HG02798 (cell line): ENCODE data around the gene GOLGA3.
A peak's percentile ranks its signal among the peaks of the same experiment; 100 is the strongest.
"Not testable (repeated sequence)": the region's sequence is repeated elsewhere in the genome, so short reads cannot be mapped to it uniquely, and the experiment has no call there.

Source experiments
- ATAC-seq: cut with Tn5 transposase; IDR thresholded peaks from one replicate; pipeline ENCODE4 v1.9.1; 2021; ENCODE audit warnings: mild to moderate bottlenecking; ENCODE audit not compliant: unreplicated experiment, poor library complexity

Gene GOLGA3, protein sequence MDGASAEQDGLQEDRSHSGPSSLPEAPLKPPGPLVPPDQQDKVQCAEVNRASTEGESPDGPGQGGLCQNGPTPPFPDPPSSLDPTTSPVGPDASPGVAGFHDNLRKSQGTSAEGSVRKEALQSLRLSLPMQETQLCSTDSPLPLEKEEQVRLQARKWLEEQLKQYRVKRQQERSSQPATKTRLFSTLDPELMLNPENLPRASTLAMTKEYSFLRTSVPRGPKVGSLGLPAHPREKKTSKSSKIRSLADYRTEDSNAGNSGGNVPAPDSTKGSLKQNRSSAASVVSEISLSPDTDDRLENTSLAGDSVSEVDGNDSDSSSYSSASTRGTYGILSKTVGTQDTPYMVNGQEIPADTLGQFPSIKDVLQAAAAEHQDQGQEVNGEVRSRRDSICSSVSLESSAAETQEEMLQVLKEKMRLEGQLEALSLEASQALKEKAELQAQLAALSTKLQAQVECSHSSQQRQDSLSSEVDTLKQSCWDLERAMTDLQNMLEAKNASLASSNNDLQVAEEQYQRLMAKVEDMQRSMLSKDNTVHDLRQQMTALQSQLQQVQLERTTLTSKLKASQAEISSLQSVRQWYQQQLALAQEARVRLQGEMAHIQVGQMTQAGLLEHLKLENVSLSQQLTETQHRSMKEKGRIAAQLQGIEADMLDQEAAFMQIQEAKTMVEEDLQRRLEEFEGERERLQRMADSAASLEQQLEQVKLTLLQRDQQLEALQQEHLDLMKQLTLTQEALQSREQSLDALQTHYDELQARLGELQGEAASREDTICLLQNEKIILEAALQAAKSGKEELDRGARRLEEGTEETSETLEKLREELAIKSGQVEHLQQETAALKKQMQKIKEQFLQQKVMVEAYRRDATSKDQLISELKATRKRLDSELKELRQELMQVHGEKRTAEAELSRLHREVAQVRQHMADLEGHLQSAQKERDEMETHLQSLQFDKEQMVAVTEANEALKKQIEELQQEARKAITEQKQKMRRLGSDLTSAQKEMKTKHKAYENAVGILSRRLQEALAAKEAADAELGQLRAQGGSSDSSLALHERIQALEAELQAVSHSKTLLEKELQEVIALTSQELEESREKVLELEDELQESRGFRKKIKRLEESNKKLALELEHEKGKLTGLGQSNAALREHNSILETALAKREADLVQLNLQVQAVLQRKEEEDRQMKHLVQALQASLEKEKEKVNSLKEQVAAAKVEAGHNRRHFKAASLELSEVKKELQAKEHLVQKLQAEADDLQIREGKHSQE (N-terminal part only)

GRCh38 chr12:132828706-132829534 lies at the start of gene GOLGA3:
Gene GOLGA3 (minus strand): TSS chr12:132828869. CDS start chr12:132822128, 6,741 bp downstream.
- ATAC-seq: peak; percentile 91

DNA sequence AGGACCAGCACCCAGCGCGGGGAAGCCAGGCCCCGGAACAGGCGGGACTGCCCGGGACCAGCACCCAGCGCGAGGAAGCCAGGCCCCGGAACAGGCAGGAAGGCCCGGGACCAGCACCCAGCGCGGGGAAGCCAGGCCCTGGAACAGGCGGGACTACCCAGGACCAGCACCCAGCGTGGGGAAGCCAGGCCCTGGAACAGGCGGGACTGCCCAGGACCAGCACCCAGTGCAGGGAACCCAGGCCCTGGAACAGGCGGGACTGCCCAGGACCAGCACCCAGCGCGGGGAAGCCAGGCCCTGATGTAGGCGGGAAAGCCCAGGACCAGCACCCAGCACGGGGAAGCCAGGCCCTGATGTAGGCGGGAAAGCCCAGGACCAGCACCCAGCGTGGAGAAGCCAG lies 46.0 kb upstream of the GOLGA3 start:
- ATAC-seq: not testable (repeated sequence)

DNA sequence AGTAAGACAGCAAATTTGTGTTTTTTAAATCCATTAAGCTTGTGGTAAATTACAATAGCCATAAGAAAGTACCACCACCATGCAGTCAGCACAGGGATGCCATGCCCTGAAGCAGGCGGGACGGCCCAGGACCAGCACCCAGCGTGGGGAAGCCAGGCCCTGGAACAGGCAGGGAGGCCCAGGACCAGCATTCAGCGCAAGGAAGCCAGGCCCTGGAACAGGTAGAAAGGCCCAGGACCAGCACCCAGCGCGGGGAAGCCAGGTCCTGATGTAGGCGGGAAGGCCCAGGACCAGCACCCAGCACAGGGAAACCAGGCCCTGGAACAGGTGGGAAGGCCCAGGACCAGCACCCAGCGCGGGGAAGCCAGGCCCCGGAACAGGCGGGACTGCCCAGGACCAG lies 45.5 kb upstream of the GOLGA3 start:
- ATAC-seq: no peak

- ATAC-seq: no peak
Measured at GRCh38 chr12:132873724-132874123, 45.1 kb upstream of the GOLGA3 start.

DNA sequence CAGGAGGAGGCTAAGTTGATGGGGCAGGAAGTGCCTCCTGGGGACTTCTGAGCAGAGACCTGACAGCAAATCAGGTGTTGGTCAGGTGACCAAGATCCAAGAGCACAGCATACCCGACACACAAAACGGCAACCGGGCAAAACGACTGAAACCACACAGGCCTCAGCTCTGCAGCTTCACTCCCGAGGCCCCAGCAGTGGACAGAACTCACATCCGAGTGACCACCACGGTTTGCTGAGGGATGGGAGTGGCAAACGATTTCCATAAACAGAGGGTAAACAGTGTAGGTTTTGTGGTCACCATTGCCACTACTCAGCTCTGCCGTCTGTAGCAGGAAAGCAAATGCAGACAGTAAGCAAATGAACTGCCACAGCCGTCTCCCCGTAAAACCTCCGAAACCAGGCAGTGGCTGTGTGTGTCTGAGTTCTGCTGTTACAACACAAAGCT lies 44.3 kb upstream of the GOLGA3 start:
- no peak for ATAC-seq

DNA sequence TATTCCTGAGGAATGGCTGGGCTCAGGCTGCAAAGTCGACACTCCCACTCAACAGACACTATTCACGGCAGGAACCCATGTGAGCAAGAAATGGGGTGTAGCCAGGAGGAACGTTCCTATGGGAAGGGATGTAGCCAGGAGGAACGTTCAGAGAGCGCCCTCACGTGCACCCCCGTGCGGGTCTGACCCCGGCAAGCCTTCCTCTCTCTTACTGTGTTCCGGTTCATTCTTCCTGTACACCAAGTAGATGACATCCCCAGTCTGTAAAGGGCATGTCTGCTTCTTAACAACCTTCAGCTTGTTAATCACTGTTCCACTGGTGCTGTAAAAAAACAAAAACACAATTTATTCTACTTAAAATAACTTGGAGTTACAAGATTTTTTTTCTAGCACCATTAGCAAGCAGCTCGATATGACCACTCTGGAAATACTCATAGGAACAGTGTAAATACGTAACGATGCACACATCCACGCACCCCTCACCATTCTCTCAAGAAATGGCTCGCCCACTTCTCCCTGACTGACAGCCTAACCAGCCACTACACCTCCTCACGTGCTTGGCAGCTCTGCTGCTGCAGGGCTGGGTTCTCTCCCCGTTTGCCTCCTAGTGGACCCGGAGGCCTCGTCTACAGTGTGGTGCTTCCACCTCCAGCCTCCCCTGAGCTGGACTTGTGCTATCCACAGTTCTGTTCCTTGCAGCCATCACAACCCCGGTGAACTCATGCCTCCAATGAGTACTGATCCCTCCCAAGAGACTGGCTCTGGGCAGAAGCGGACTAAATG lies 43.6 kb upstream of the GOLGA3 start:
- no peak for ATAC-seq

GRCh38 chr12:132869551-132869950 lies 40.9 kb upstream of the GOLGA3 start:
- no peak for ATAC-seq

DNA sequence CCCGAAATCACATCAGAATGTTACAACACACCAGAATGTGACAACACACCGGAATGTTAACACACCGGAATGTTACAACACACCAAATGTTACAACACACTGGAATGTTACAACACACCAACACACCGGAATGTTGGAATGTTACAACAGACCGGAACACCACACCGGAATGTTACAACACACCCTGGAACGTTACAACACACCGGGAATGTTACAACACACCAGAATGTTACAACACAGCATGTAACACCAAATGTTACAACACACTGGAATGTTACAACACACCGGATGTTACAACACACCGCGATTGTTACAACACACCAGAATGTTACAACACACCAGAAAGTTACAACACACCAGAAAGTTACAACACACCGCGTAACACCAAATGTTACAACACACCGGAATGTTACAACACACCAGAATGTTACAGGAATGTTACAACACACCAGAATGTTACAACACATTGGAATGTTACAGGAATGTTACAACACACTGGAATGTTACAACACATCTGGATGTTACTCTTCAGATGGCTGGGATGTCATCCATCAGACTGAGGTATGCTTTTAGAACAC lies 37.7 kb upstream of the GOLGA3 start:
- ATAC-seq: no peak

DNA sequence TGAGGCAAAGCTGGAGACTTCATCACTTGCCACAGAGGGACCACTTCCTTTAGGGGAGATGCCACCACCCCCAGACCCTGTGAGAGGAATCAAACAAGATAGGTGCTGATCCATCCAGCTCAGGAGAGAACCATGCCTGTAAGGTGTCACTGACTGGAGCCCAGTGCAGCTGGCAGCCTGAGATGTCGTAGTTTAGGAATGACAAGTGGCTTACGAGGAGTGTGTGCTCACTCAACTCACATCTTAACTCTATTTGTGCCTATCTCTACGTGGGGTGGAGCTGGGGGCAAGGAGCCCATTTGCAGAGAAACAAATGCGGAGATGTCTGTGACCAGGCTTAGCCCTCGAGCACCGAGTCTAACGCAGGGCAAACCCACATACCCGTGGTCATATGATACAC lies 32.9 kb upstream of the GOLGA3 start:
- ATAC-seq: no peak

DNA sequence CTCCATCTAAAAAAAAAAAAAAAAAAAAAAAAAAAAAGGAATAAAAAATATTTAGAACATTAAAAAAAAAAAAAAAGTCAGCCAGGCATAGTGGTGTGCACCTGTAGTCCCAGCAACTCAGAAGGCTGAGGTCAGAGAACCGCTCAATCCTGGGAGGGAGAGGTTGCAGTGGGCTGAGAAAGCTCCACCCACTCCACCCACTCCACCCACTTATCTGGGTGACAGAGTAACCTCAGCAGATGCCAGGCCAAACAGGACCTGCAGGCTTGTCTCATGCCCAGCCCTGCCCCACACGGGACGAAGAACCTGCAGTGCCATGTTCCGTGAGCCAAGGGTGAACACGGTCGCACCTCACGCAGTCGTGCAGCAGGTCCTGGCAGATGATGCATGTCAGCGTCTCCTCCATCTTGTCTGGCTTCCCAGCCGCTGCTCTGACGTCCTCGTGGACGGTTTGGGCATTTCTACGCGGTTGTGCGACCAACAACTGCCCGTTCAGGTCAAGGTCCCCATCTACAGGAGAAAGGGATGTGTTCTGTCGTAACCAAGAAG lies 30.1 kb upstream of the GOLGA3 start:
- no peak for ATAC-seq

DNA sequence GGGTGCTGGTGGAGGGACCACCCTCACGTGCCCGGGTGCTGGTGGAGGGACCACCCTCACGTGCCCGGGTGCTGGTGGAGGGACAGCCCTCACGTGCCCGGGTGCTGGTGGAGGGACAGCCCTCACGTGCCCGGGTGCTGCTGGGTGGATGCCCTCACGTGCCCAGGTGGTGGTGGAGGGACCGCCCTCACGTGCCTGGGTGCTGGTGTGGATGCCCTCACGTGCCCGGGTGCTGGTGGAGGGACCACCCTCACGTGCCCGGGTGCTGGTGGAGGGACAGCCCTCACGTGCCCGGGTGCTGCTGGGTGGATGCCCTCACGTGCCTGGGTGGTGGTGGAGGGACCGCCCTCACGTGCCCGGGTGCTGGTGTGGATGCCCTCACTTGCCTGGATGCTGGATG lies 28.4 kb upstream of the GOLGA3 start:
- ATAC-seq: not testable (repeated sequence)

DNA sequence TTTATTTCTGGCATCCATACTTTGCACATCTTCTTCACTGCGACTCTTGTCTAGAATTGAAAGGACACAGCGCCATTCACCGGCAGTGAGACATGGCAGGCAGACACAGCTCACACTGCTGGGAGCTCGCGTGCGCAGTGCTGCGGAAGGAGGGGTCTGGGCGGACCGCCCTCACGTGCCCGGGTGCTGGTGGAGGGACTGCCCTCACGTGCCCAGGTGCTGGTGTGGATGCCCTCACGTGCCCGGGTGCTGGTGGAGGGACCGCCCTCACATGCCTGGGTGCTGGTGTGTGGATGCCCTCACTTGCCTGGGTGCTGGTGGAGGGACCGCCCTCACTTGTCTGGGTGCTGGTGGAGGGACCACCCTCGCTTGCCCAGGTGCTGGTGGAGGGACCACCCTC lies 27.9 kb upstream of the GOLGA3 start:
- no peak for ATAC-seq

DNA sequence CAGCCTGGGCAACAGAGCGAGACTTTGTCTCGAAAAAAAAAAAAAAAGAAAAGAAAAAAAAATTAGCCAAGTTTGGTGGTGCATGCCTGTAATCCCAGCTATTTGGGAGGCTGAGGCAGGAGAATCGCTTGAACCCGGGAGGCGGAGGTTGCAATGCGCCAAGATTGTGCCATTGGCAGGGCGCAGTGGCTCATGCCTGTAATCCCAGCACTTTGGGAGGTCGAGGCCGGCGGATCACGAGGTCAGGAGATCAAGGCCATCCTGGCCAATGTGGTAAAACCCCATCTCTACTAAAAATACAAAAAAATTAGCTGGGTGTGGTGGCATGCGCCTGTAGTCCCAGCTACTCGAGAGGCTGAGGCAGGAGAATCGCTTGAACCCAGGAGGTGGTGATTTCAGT lies 26.5 kb upstream of the GOLGA3 start:
- not testable (repeated sequence) for ATAC-seq

DNA sequence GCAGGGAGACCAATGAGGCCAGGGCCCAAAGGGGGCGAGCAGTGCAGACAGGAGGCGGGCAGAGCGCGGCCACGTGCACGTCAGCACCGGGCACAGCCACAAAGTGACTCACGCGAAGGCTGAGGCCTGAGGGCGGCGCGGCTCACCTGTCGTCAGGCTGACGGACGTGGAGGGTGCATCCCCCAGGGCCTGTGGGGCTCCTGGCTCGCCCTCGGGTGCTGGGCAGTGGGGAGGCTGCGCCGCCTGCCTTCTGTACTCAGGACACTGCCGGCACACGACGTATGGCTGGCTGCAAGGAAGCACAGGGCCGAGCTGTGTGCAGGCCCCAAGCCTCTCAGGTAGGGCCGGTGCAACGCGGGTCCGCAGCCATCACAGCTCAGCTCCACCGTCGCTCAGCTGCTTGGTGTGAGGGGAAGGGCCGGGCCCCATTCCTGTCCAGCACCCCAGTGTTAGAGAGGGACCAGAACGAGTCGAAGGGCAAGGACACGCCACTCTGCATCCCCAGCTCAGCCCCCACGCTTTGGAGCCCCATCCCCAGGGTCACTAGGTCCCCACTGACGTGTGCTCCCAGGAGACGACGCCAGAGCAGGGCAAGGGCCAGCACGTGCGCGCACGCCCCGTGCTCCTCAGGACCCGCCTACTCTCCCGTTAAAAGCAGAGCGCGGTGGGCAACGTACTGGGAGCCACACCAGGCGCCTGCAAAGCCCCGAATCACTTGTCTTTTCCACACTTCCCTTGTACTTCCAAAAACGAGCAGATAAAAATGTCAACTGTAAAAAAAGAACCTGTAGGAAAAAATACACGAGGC lies 24.8 kb upstream of the GOLGA3 start:
- ATAC-seq: no peak

DNA sequence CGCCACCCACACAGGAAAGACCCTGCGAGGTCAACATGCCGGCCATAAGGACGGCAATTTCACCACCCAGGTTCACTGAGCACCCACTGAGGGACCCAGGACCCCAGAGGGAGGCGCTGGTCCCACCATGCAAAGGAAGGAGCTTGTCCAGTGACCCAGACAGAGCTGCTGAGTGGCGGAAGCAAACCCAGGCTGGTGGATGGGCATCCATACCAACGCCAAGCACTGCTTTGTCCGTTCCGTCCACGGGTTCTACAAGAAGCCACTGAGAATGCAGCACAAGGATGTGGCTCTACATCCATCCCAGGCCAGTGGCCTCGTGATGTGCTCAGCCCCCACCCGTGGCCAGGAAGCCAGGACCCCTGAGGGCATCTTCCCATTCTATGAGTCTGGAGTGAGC lies 23.8 kb upstream of the GOLGA3 start:
- ATAC-seq: no peak

DNA sequence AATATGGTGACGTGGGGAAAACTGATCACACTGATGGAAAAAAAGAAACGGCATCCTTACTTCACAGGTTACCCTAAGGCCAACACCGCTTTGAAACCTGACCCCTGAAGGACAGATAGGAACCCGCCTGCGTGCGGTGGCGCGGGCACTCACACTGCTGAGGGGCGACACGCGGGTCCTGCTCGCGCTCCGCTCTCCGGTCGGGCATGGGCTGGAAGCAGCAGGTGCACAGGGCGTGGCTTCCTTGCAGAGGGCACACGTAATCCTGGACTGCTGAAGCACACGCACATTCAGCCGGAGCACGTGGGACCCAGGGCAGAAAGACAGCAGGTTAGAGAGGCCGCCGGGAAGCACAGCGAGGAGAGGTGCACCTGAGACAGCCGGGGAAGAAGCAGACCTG lies 22.8 kb upstream of the GOLGA3 start:
- no peak for ATAC-seq

GRCh38 chr12:132850291-132850690 lies 21.6 kb upstream of the GOLGA3 start:
- no peak for ATAC-seq

DNA sequence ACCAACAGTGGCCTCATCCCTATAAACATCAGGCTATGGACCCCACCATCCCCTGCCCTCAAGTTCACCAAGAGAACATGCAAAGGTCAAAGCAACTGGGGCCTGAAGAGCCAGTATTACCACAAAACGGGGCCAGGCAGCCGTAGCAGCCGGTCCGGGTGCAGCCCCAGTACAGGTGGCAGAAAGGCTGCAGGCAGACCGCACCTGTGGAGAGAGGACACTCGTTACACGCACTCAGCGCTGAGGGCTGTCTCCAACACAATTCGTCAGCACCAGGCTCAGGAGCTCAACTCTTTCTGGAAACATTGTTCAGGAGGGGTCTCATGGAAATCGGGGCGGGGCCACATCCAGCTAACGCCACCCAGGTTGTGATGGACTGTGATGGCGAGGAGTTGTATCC lies 19.9 kb upstream of the GOLGA3 start:
- no peak for ATAC-seq
